Measurements from ENCODE around the gene AZIN2. TPM values are rescaled to one million over a fixed set of nuclear protein-coding genes. Genes with fewer than 3 reads are reported as not detected.

Gene AZIN2
- total and polyA plus RNA-seq, 9 donors: 4.1 to 15.7 (median 9.4) TPM

Other genes starting within 250 kb of the AZIN2 start
- 10 to 100 TPM in 4 of 7 donors, 1 to 10 TPM in 3; 4.2 to 25.4 (median 12.1) TPM for gene FNDC5, start 210.2 kb upstream of the AZIN2 start, total RNA-seq
- 10 to 100 TPM in 1 of 2 donors, 1 to 10 TPM in 1; 8.2 to 15.6 TPM for gene FNDC5, start 210.2 kb upstream of the AZIN2 start, polyA plus RNA-seq
- 1 to 10 TPM in 1 of 7 donors, under 1 TPM in 5, not detected in 1; 0.37 to 1.0 (median 0.68) TPM for gene HPCA, start 194.7 kb upstream of the AZIN2 start, total RNA-seq
- gene HPCA, start 194.7 kb upstream of the AZIN2 start, polyA plus RNA-seq: under 1 TPM; 0.23 to 0.81 TPM
- gene TMEM54, start 179.8 kb upstream of the AZIN2 start, total RNA-seq: 10 to 100 TPM; 13.5 to 64.0 (median 23.9) TPM
- gene TMEM54, start 179.8 kb upstream of the AZIN2 start, polyA plus RNA-seq: 10 to 100 TPM in 1 of 2 donors, under 1 TPM in 1; 0.85 to 23.3 TPM
- 10 to 100 TPM; 13.2 to 38.0 (median 15.0) TPM for gene RNF19B, start 116.3 kb upstream of the AZIN2 start, total RNA-seq
- 10 to 100 TPM; 11.2 to 18.9 TPM for gene RNF19B, start 116.3 kb upstream of the AZIN2 start, polyA plus RNA-seq
- 100 to 1,000 TPM in 5 of 7 donors, 10 to 100 TPM in 2; 92.2 to 135 (median 115) TPM for gene AK2, start 44.3 kb upstream of the AZIN2 start, total RNA-seq
- gene AK2, start 44.3 kb upstream of the AZIN2 start, polyA plus RNA-seq: 100 to 1,000 TPM in 1 of 2 donors, 10 to 100 TPM in 1; 52.9 to 150 TPM
- gene TRIM62, start 100.9 kb downstream of the AZIN2 start, total RNA-seq: 10 to 100 TPM in 1 of 7 donors, 1 to 10 TPM in 6; 3.3 to 11.4 (median 7.0) TPM
- gene TRIM62, start 100.9 kb downstream of the AZIN2 start, polyA plus RNA-seq: 1 to 10 TPM; 4.3 to 4.6 TPM
- 10 to 100 TPM in 6 of 7 donors, 1 to 10 TPM in 1; 8.2 to 52.6 (median 33.6) TPM for gene ZNF362, start 175.3 kb downstream of the AZIN2 start, total RNA-seq
- 10 to 100 TPM; 13.9 to 23.0 TPM for gene ZNF362, start 175.3 kb downstream of the AZIN2 start, polyA plus RNA-seq
- not detected for gene A3GALT2, start 239.9 kb downstream of the AZIN2 start, total RNA-seq
- not detected for gene A3GALT2, start 239.9 kb downstream of the AZIN2 start, polyA plus RNA-seq

Measured in ovary (tissue), 9 donors.